SK-N-SH treated with all-trans-retinoic acid at 6 μM for 48 hours (cell line): ENCODE measurements around the gene TMUB1.

ENCODE experiments used
- ATAC-seq: fragments of 200-7000 bp; cut with Tn5 transposase; 3 replicates; pipeline ENCODE4 v1.9.1; 2020; ENCODE audit warnings: mild to moderate bottlenecking, moderate library complexity
- ARNTL ChIP-seq: fragments of 450-650 bp; formaldehyde crosslinking; IDR thresholded peaks from 2 replicates; pipeline ENCODE4 v1.5.0; 2020; ENCODE audit warnings: low read depth, mild to moderate bottlenecking, moderate library complexity, borderline replicate concordance
- CSDC2 ChIP-seq: fragments of 250-450 bp; sonication (Bioruptor Pico); IDR thresholded peaks from 2 replicates; pipeline ENCODE4 v1.5.0; 2020; ENCODE audit warnings: mild to moderate bottlenecking, moderate library complexity
- ESRRG ChIP-seq: fragments of 250-450 bp; sonication (Bioruptor Pico); IDR thresholded peaks from 2 replicates; pipeline ENCODE4 v1.6.1; 2021; ENCODE audit warnings: mild to moderate bottlenecking
- ISL1 ChIP-seq: fragments of 250-450 bp; sonication (Bioruptor Pico); IDR thresholded peaks from 2 replicates; pipeline ENCODE4 v2.1.2; 2022; ENCODE audit warnings: mild to moderate bottlenecking, moderate library complexity
- OSR1 ChIP-seq: fragments of 250-450 bp; sonication (Bioruptor Pico); IDR thresholded peaks from 2 replicates; pipeline ENCODE4 v1.8.0; 2022; ENCODE audit warnings: moderate library complexity, mild to moderate bottlenecking, inconsistent platforms
- PPARA ChIP-seq: fragments of 250-450 bp; sonication (Bioruptor Pico); IDR thresholded peaks from 2 replicates; pipeline ENCODE4 v1.5.0; 2020; ENCODE audit warnings: mild to moderate bottlenecking, borderline replicate concordance
- RARB ChIP-seq: fragments of 250-450 bp; sonication (Bioruptor Pico); IDR thresholded peaks from 2 replicates; pipeline ENCODE4 v1.8.0; 2021; ENCODE audit warnings: mild to moderate bottlenecking, moderate library complexity
- SNAI2 ChIP-seq: fragments of 250-450 bp; sonication (Bioruptor Pico); IDR thresholded peaks from 2 replicates; pipeline ENCODE4 v1.5.0; 2020; ENCODE audit warnings: mild to moderate bottlenecking, moderate library complexity
- TCF4 ChIP-seq: fragments of 250-450 bp; sonication (Bioruptor Pico); IDR thresholded peaks from 2 replicates; pipeline ENCODE4 v1.8.0; 2021; ENCODE audit warnings: mild to moderate bottlenecking, moderate library complexity, borderline replicate concordance
- TOX ChIP-seq: fragments of 250-450 bp; sonication (Bioruptor Pico); IDR thresholded peaks from 2 replicates; pipeline ENCODE4 v1.8.0; 2021; ENCODE audit warnings: mild to moderate bottlenecking, moderate library complexity, borderline replicate concordance
- ZC3H10 ChIP-seq: fragments of 250-450 bp; sonication (Bioruptor Pico); IDR thresholded peaks from 2 replicates; pipeline ENCODE4 v1.5.1; 2021; ENCODE audit warnings: mild to moderate bottlenecking, moderate library complexity
- ZFP30 ChIP-seq: fragments of 450-650 bp; formaldehyde crosslinking; IDR thresholded peaks from 2 replicates; pipeline ENCODE4 v1.5.0; 2022; ENCODE audit warnings: mild to moderate bottlenecking, moderate library complexity
- ZNF565 ChIP-seq: fragments of 450-650 bp; formaldehyde crosslinking; conservative IDR thresholded peaks from 2 replicates; pipeline ENCODE4 v1.5.0; 2020; ENCODE audit warnings: low read depth, mild to moderate bottlenecking, moderate library complexity
- ZNF70 ChIP-seq: fragments of 450-650 bp; formaldehyde crosslinking; IDR thresholded peaks from 2 replicates; pipeline ENCODE4 v1.5.0; 2020; ENCODE audit warnings: mild to moderate bottlenecking, moderate library complexity
- ZNF8 ChIP-seq: fragments of 450-650 bp; formaldehyde crosslinking; IDR thresholded peaks from 2 replicates; pipeline ENCODE4 v1.5.0; 2020; ENCODE audit warnings: mild to moderate bottlenecking, moderate library complexity
- TF ChIP-seq, protein P1 (sequence below): fragments of 250-450 bp; sonication (Bioruptor Pico); IDR thresholded peaks from 2 replicates; pipeline ENCODE4 v1.8.0; 2021; ENCODE audit warnings: low read depth, mild to moderate bottlenecking, moderate library complexity, borderline replicate concordance
- TF ChIP-seq, protein P2 (sequence below): fragments of 250-450 bp; sonication (Bioruptor Pico); IDR thresholded peaks from 2 replicates; pipeline ENCODE4 v1.5.1; 2020; ENCODE audit warnings: low read depth, mild to moderate bottlenecking, moderate library complexity
- TF ChIP-seq, protein P3 (sequence below): fragments of 250-450 bp; sonication (Bioruptor Pico); IDR thresholded peaks from 2 replicates; pipeline ENCODE4 v1.5.0; 2020; ENCODE audit warnings: mild to moderate bottlenecking, moderate library complexity
- TF ChIP-seq, protein P4 (sequence below): fragments of 250-450 bp; sonication (Bioruptor Pico); IDR thresholded peaks from 2 replicates; pipeline ENCODE4 v1.5.1; 2021; ENCODE audit warnings: mild to moderate bottlenecking, moderate library complexity

The TMUB1 gene

DNA sequence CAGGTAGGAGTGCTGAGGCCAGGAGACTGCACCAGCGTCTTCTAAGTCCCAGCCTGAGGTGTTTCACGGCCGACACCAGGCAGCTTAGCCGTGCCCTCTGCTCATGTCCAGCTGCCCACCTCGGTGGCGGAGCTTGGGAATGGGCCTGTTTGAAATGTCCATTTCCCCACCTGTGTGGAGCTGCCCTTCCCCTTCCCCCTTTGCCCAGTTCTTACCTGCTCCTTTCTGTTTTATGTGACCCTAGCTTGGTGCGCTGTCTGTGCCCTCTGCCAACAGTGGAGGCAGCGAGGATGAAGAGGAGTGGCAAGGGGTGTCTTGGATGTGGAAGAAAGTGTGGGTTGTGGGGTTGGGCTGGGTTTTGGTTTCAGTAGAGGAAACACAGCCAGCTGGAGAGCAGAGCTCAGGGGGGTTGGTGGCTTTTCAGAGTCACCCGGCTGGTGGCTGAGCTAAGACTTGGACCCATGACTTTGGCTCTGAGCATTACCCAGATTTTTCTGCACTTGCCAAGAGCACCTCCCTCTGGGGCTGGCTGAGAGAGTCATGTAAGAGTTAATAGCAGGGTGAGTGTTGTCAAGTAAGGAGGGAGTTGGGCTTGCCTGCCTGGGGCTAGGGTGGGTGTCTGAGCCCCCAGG lies 46.8 kb upstream of the TMUB1 start (continued):
- TF ChIP-seq, protein P1, sequence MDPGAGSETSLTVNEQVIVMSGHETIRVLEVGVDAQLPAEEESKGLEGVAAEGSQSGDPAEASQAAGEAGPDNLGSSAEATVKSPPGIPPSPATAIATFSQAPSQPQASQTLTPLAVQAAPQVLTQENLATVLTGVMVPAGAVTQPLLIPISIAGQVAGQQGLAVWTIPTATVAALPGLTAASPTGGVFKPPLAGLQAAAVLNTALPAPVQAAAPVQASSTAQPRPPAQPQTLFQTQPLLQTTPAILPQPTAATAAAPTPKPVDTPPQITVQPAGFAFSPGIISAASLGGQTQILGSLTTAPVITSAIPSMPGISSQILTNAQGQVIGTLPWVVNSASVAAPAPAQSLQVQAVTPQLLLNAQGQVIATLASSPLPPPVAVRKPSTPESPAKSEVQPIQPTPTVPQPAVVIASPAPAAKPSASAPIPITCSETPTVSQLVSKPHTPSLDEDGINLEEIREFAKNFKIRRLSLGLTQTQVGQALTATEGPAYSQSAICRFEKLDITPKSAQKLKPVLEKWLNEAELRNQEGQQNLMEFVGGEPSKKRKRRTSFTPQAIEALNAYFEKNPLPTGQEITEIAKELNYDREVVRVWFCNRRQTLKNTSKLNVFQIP (CRISPR knock-in tag), result no peak
- no peak for TF ChIP-seq ZC3H10 (CRISPR knock-in tag)
- TF ChIP-seq SNAI2 (CRISPR knock-in tag), result no peak
- no peak for TF ChIP-seq TCF4 (CRISPR knock-in tag)

DNA sequence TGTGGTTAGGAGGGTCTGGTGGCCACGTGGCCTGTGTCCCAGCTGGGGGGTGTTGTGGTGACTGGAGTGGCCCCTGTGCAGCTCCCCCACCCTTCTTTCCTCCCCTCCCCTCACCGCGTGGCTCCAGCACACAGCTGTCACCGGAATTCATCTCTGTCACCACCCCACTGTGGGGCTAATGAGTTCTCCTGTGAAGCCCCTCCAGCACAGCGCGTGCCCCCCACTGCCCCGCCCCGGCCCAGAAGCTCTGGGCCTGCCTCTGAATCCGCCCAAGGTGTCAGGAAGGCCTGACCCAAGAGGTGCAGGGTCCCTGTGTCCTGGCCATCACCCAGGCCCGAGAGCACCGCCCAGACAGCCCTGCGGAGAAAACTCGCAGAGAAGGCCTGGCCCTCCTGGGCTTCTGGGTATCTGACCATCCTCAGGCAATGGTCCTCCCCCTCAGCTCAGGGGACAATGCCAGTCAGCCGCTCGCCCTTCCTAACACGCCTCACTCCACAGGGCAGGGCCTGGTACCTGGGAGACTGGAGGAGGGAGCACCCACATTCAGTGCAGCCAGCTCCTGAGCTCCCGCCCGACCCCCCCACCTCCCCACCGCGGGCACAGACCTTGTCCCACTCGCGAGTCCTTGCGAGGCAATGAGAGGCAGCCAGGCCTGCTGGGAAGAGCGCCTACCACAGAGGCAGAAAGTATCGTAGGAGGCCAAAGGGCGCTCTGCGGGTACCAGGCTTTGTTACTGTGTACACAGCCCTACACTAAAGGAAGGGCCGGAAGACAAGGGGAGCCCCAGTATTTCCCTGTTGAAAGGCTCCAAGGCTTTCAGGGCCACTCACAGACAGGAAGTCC lies 46.0 kb upstream of the TMUB1 start:
- TF ChIP-seq, protein P2, sequence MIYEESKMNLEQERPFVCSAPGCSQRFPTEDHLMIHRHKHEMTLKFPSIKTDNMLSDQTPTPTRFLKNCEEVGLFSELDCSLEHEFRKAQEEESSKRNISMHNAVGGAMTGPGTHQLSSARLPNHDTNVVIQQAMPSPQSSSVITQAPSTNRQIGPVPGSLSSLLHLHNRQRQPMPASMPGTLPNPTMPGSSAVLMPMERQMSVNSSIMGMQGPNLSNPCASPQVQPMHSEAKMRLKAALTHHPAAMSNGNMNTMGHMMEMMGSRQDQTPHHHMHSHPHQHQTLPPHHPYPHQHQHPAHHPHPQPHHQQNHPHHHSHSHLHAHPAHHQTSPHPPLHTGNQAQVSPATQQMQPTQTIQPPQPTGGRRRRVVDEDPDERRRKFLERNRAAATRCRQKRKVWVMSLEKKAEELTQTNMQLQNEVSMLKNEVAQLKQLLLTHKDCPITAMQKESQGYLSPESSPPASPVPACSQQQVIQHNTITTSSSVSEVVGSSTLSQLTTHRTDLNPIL, result no peak
- TF ChIP-seq ZNF8 (no peak), ZNF70 (CRISPR knock-in tag) (no peak), ZFP30 (CRISPR knock-in tag) (no peak), RARB (no peak)
- TF ChIP-seq, protein P1 (CRISPR knock-in tag), result no peak
- ATAC-seq, result no peak

DNA sequence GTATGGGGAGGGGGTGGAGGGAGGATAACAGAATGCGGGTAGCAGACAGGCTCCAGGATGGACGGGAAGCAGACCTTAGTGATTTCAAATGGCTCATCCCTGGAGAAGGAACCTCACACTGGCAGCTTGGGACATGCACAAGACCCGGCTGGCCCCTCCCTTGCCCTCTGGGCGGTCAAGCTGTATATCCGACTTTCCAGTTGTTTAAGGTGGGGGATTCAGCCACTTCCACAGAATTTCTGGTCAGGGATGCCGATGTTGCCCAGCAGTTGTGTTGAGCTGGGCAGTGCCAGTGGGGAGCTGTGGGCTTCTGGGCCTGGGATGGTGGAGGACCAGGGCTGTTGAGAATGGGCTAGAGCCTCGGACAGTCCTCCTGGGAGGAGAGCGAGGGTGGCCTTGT lies 45.4 kb upstream of the TMUB1 start:
- no peak for ATAC-seq
- TF ChIP-seq, protein P3, sequence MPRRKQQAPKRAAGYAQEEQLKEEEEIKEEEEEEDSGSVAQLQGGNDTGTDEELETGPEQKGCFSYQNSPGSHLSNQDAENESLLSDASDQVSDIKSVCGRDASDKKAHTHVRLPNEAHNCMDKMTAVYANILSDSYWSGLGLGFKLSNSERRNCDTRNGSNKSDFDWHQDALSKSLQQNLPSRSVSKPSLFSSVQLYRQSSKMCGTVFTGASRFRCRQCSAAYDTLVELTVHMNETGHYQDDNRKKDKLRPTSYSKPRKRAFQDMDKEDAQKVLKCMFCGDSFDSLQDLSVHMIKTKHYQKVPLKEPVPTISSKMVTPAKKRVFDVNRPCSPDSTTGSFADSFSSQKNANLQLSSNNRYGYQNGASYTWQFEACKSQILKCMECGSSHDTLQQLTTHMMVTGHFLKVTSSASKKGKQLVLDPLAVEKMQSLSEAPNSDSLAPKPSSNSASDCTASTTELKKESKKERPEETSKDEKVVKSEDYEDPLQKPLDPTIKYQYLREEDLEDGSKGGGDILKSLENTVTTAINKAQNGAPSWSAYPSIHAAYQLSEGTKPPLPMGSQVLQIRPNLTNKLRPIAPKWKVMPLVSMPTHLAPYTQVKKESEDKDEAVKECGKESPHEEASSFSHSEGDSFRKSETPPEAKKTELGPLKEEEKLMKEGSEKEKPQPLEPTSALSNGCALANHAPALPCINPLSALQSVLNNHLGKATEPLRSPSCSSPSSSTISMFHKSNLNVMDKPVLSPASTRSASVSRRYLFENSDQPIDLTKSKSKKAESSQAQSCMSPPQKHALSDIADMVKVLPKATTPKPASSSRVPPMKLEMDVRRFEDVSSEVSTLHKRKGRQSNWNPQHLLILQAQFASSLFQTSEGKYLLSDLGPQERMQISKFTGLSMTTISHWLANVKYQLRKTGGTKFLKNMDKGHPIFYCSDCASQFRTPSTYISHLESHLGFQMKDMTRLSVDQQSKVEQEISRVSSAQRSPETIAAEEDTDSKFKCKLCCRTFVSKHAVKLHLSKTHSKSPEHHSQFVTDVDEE (CRISPR knock-in tag), result no peak
- no peak for TF ChIP-seq CSDC2 (CRISPR knock-in tag)
- no peak for TF ChIP-seq ZFP30 (CRISPR knock-in tag)
- no peak for TF ChIP-seq ISL1 (CRISPR knock-in tag)
- TF ChIP-seq, protein P1 (CRISPR knock-in tag), result no peak
- TF ChIP-seq ZNF565 (CRISPR knock-in tag), result no peak
- no peak for TF ChIP-seq SNAI2 (CRISPR knock-in tag)
- no peak for TF ChIP-seq ZNF8
- TF ChIP-seq, protein P4, sequence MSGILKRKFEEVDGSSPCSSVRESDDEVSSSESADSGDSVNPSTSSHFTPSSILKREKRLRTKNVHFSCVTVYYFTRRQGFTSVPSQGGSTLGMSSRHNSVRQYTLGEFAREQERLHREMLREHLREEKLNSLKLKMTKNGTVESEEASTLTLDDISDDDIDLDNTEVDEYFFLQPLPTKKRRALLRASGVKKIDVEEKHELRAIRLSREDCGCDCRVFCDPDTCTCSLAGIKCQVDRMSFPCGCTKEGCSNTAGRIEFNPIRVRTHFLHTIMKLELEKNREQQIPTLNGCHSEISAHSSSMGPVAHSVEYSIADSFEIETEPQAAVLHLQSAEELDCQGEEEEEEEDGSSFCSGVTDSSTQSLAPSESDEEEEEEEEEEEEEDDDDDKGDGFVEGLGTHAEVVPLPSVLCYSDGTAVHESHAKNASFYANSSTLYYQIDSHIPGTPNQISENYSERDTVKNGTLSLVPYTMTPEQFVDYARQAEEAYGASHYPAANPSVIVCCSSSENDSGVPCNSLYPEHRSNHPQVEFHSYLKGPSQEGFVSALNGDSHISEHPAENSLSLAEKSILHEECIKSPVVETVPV, result no peak
- TF ChIP-seq, protein P2, result no peak
- TF ChIP-seq ESRRG (CRISPR knock-in tag), result no peak
- no peak for TF ChIP-seq TOX (CRISPR knock-in tag)
- no peak for TF ChIP-seq OSR1
- TF ChIP-seq TCF4 (CRISPR knock-in tag), result no peak
- no peak for TF ChIP-seq PPARA (CRISPR knock-in tag)
- no peak for TF ChIP-seq ZC3H10 (CRISPR knock-in tag)
- TF ChIP-seq ARNTL (CRISPR knock-in tag), result no peak
- no peak for TF ChIP-seq RARB
